ENCODE results near the gene COMTD1. TPM values are rescaled to one million over a fixed set of nuclear protein-coding genes. Genes with fewer than 3 reads are reported as not detected.
"Not testable (repeated sequence)": the region's sequence is repeated elsewhere in the genome, so short reads cannot be mapped to it uniquely, and the experiment has no call there.

Gene COMTD1
- total and polyA plus RNA-seq, 10 of the 15 experiments (the other 5 are each of a cell fraction or from before 2014, with no cell fraction given): 0.39 to 64.3 (median 26.0) TPM

DNA sequence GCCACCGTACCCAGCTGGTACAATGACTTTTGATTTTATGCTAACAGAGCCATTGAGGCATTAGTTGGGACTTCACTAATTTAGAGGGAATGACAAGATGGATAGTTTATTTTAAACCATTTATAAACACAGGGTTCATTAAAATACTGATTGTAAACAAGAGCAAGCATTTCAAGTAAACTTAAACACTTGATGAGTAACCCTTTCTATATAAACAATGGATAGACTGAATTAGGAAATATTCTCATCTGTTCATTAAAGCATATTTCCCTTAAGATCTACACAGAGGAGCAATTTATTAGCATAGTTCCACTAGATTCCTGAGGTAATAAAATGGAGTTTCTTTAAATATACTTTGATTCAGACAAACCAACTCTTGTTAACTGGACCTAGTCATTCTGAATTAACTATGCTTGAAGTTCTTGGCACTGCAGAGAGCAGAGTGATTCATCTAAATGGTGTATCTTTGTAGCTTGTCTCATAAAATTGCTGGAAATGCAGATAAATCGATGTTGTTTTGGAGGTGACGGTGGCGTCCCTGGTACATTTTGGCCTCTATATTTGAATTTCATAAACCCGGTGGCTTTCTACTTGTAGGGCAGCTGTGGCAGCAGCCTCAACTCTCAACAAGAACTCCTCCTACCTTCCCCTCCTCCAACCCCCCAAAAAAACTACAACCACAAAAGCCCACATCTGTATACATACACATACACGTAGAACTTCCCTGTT lies 40.6 kb downstream of the COMTD1 start:
- SMC1A ChIA-PET (ENCODE audit: uncharacterized antibody, unreplicated experiment): interaction anchor here (1.1 to 1.3 kb wide), 2 partner anchors 12 to 43 kb away, joined by 3 read pairs; no protein-coding TSS in a partner anchor
- WGBS (ENCODE audit: insufficient coverage, insufficient replicate concordance, low lambda C conversion rate, missing lambda C conversion rate): 96% methylated on average over 6 of the region's 6 CpGs
- CTCF ChIA-PET: interaction anchor here (0.7 to 1.3 kb wide), 5 partner anchors 11 to 41 kb away, joined by 3 to 8 read pairs (median 4); partner anchors contain the start of genes COMTD1 and VDAC2

DNA sequence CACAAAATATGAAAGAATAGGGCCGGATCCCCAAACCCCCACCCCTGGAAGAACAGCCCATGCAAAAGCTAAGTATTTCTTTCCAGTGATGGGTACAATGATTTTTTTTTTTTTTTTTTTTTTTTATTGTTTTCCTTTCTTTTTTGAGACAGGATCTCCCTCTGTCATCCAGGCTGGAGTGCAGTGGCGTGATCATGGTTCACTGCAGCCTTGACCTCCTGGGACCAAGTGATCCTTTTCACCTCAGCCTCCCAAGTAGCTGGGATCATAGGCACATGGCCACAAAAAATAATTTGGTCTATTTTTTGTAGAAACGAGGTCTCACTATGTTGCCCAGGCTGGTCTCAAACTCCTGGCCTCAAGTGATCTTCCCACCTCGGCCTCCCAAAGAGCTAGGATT lies 41.1 kb downstream of the COMTD1 start:
- BruUV-seq (replicated peaks); in situ Hi-C loops (cut with MboI); H2AFZ ChIP-seq (ENCODE audit: control insufficient read depth, low read depth, low read length); H3K4me2 ChIP-seq (ENCODE audit: control insufficient read depth, insufficient read depth); H4K20me1 ChIP-seq (ENCODE audit: control insufficient read depth, insufficient read depth); H3K27ac ChIP-seq (ENCODE audit: control insufficient read depth, insufficient read depth); POLR2A ChIA-PET; H3K9ac ChIP-seq (ENCODE audit: control insufficient read depth, insufficient read depth, low read length); H3K36me3 ChIP-seq (ENCODE audit: control insufficient read depth in 2 of 2, insufficient read depth in 2 of 2, low read length in 1 of 2); H3K79me2 ChIP-seq (ENCODE audit: control insufficient read depth, insufficient read depth, low read length); H3K4me1 ChIP-seq (ENCODE audit: control insufficient read depth, insufficient read depth, low read length); FAIRE-seq; H3K27me3 ChIP-seq (replicated peaks in 1 of 2; ENCODE audit: control insufficient read depth in 2 of 2, insufficient read depth in 2 of 2, low read length in 1 of 2); H3K4me3 ChIP-seq; H3K9me3 ChIP-seq (replicated peaks; ENCODE audit: control insufficient read depth, insufficient read depth, low read length); intact Hi-C loops (cut with micrococcal nuclease; ENCODE audit: unreplicated experiment); DNase-seq (ENCODE audit: low read depth, low spot score); ATAC-seq: not testable (repeated sequence)
- RAD21 ChIA-PET (ENCODE audit: unreplicated experiment): interaction anchor here (0.6 kb wide), 1 partner anchor 428 kb away, joined by 3 read pairs; no protein-coding TSS in a partner anchor
- CTCF ChIA-PET: interaction anchor here (0.7 to 1.2 kb wide), 3 partner anchors 14 to 36 kb away, joined by 3 to 6 read pairs (median 4); partner anchors contain the start of gene VDAC2
- 96% methylated on average over 4 of the region's 4 CpGs for WGBS (ENCODE audit: insufficient coverage, insufficient replicate concordance, low lambda C conversion rate, missing lambda C conversion rate)
- SMC1A ChIA-PET (ENCODE audit: uncharacterized antibody, unreplicated experiment): interaction anchor here (1.1 to 1.3 kb wide), 2 partner anchors 12 to 44 kb away, joined by 3 read pairs; no protein-coding TSS in a partner anchor

More for the DNA sequence above, 40.6 kb downstream of the COMTD1 start:
- no peak for FAIRE-seq
- Histone ChIP-seq H3K36me3 (ENCODE audit: control insufficient read depth in 2 of 2, insufficient read depth in 2 of 2, low read length in 1 of 2) (no peaks in the 10 kb centered on the region), H3K9ac (ENCODE audit: control insufficient read depth, insufficient read depth, low read length) (no peak overlapping the region), H3K9me3 (replicated peaks; ENCODE audit: control insufficient read depth, insufficient read depth, low read length) (no peaks in the 10 kb centered on the region), H3K4me2 (ENCODE audit: control insufficient read depth, insufficient read depth) (no peak overlapping the region), H3K4me3 (no peak overlapping the region), H3K79me2 (ENCODE audit: control insufficient read depth, insufficient read depth, low read length) (no peaks in the 10 kb centered on the region), H3K27me3 (replicated peaks in 1 of 2; ENCODE audit: control insufficient read depth in 2 of 2, insufficient read depth in 2 of 2, low read length in 1 of 2) (no peaks in the 10 kb centered on the region), H4K20me1 (ENCODE audit: control insufficient read depth, insufficient read depth) (no peaks in the 10 kb centered on the region), H3K4me1 (ENCODE audit: control insufficient read depth, insufficient read depth, low read length) (no peaks in the 10 kb centered on the region), H3K27ac (ENCODE audit: control insufficient read depth, insufficient read depth) (no peak overlapping the region), H2AFZ (ENCODE audit: control insufficient read depth, low read depth, low read length) (no peak overlapping the region)
- ATAC-seq: no peak
- RAD21 ChIA-PET (ENCODE audit: unreplicated experiment): interaction anchor here (0.7 kb wide), 1 partner anchor 1065 kb away, joined by 3 read pairs; no protein-coding TSS in a partner anchor
- no peak for DNase-seq (ENCODE audit: low read depth, low spot score)
- intact Hi-C loops (cut with micrococcal nuclease; ENCODE audit: unreplicated experiment) (no loop called here), in situ Hi-C loops (cut with MboI) (no loop called here)
- BruUV-seq (replicated peaks): no TSS peak
- TF ChIP-seq NR2C2 (IDR thresholded peaks at IDR 0.05; ENCODE audit: borderline replicate concordance, control insufficient read depth, insufficient read length, low read depth) (no peak), KLF5 (IDR thresholded peaks at IDR 0.05; ENCODE audit: partially characterized antibody) (no peak), TBL1XR1 (IDR thresholded peaks at IDR 0.05; ENCODE audit: low read depth, low read length) (no peak), POU2F2 (IDR thresholded peaks at IDR 0.05; ENCODE audit: borderline replicate concordance, low read depth, low read length) (no peak), BRCA1 (IDR thresholded peaks at IDR 0.05; ENCODE audit: low read depth, low read length) (no peak), ZZZ3 (IDR thresholded peaks at IDR 0.05; ENCODE audit: control insufficient read depth, insufficient read length, low read depth) (no peak), HDGF (IDR thresholded peaks at IDR 0.05) (no peak), TCF3 (IDR thresholded peaks at IDR 0.05; ENCODE audit: borderline replicate concordance, insufficient read depth, low read depth, low read length) (no peak), ZNF207 (IDR thresholded peaks at IDR 0.05; ENCODE audit: borderline replicate concordance) (no peak), ETV6 (conservative IDR thresholded peaks at IDR 0.05 in 1 of 2, IDR thresholded peaks at IDR 0.05 in 1 of 2; ENCODE audit: borderline replicate concordance in 1 of 2, low read depth in 1 of 2) (no peak), POLR2AphosphoS2 (IDR thresholded peaks at IDR 0.05; ENCODE audit: low read depth, low read length) (no peak), MYC (IDR thresholded peaks at IDR 0.05; ENCODE audit: insufficient read depth, insufficient read length, insufficient replicate concordance, low read length, severe bottlenecking) (no peak), ZNF274 (IDR thresholded peaks at IDR 0.05; ENCODE audit: insufficient read depth, insufficient read length) (no peak), ZNF622 (IDR thresholded peaks at IDR 0.05) (no peak), ZNF217 (IDR thresholded peaks at IDR 0.05) (no peak), RAD51 (IDR thresholded peaks at IDR 0.05) (no peak), EP300 (IDR thresholded peaks at IDR 0.05; ENCODE audit: borderline replicate concordance in 1 of 2, control insufficient read depth in 1 of 2, low read depth in 2 of 2, low read length in 2 of 2) (no peak), IRF4 (IDR thresholded peaks at IDR 0.05; ENCODE audit: low read depth, low read length) (no peak), RFX5 (IDR thresholded peaks at IDR 0.05; ENCODE audit: low read depth, low read length) (no peak)
- TF ChIP-seq, protein P1, sequence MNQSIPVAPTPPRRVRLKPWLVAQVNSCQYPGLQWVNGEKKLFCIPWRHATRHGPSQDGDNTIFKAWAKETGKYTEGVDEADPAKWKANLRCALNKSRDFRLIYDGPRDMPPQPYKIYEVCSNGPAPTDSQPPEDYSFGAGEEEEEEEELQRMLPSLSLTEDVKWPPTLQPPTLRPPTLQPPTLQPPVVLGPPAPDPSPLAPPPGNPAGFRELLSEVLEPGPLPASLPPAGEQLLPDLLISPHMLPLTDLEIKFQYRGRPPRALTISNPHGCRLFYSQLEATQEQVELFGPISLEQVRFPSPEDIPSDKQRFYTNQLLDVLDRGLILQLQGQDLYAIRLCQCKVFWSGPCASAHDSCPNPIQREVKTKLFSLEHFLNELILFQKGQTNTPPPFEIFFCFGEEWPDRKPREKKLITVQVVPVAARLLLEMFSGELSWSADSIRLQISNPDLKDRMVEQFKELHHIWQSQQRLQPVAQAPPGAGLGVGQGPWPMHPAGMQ (IDR thresholded peaks at IDR 0.05; ENCODE audit: borderline replicate concordance): no peak
- POLR2A ChIA-PET: no interaction called here

Measured in GM12878 (cell line).